ENCODE results near the gene NANOS2.

Gene NANOS2

GRCh38 chr19:45913874-45914830 lies at the start of gene NANOS2:
Gene NANOS2, minus strand, starts transcription at chr19:45914778. Its CDS starts 85 bp downstream, at chr19:45914693.
- DNase-seq, result no peak

- DNase-seq, result no peak
Observed at GRCh38 chr19:45962021-45962420, 47.4 kb upstream of the NANOS2 start.

- DNase-seq, result no peak
Observed at GRCh38 chr19:45960595-45961235, 46.1 kb upstream of the NANOS2 start.

- no peak for DNase-seq
Observed at GRCh38 chr19:45959517-45960025, 45.0 kb upstream of the NANOS2 start.

- DNase-seq, result no peak
Observed at GRCh38 chr19:45958769-45959516, 44.4 kb upstream of the NANOS2 start.

- no peak for DNase-seq
Observed at GRCh38 chr19:45958320-45958719, 43.7 kb upstream of the NANOS2 start.

DNA sequence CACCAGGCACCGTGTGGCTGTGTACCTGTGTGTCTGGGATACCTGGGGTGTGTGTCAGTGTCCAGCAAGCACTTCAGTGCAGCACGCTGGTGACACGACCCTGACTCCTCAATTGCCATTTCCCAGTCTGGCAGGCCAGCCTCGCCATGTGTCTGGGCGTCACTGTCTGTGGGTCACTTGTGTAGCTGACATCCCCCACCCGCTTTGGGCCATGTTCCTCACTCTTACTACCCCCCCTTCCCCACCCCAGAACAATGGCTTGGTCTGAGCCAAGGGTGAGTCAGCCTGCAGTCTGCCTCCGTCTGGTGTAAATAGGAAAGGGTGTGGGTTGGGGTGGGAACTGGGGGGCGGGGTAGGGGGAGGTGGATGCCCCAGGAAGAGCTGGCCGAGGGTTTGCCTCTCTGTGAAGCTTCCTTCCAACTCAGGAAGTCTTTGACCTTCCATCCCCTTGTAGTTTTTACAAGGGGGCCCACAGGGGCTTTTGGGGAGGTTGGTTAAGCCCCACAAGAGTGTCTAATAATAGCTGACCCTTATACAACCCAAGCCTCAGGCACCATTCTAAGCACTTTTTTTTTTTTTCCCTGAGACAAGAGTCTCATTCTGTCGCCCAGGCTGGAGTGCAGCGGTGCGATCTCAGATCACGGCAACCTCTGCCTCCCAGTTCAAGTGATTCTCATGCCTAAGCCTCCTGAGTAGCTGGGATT lies 41.5 kb upstream of the NANOS2 start:
- no peak for DNase-seq

GRCh38 chr19:45954156-45954555 lies 39.6 kb upstream of the NANOS2 start:
- no peak for DNase-seq

GRCh38 chr19:45953676-45954075 lies 39.1 kb upstream of the NANOS2 start:
- no peak for DNase-seq

- DNase-seq, result no peak
Observed at GRCh38 chr19:45952686-45953505, 38.3 kb upstream of the NANOS2 start.

- no peak for DNase-seq
Observed at GRCh38 chr19:45952341-45952685, 37.7 kb upstream of the NANOS2 start.

GRCh38 chr19:45947926-45948325 lies 33.3 kb upstream of the NANOS2 start:
- no peak for DNase-seq

DNA sequence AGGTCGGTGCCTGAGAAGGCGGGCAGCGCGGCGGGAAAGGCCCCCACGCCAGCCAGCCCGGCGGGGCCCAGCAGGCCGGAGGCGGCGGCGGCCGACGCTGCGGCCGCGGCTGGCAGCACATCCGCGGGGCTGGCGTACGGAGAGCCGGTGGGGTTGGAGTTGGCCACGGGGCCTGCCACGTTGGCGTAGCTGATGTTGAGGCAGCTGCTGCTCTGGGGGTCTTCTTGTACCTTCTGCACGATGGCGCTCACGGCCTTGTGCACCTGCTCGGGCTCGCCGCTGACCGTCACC lies 25.9 kb upstream of the NANOS2 start:
- DNase-seq, result no peak

GRCh38 chr19:45939792-45940514 lies 25.4 kb upstream of the NANOS2 start:
- no peak for DNase-seq

DNA sequence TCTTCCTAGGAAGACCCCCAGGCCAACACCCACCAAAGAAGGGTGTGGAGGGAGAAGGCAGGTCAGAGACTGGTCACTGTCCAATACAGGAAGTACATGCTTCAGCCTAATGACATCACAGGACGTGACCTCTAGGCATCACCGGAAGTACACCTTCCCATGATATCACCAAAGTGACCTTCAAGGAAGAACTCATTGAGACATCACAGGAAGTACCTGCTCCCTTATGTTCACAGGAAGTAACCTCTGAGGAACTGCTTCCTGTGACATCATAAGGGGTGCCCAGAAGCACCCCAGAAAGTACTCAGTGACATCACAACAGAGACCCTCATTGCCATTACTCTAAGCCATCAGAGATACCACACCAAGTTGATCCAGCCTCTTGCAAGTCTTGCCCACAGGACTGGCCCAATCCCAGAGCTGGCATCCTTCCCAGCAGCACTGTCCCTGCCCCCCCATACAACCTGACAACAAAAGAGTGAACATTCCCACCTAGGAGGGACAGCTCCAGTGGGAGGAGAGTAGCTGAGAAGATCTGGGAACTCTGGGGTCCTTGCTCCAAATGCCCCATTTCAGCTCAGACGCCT lies 24.2 kb upstream of the NANOS2 start:
- no peak for DNase-seq

DNA sequence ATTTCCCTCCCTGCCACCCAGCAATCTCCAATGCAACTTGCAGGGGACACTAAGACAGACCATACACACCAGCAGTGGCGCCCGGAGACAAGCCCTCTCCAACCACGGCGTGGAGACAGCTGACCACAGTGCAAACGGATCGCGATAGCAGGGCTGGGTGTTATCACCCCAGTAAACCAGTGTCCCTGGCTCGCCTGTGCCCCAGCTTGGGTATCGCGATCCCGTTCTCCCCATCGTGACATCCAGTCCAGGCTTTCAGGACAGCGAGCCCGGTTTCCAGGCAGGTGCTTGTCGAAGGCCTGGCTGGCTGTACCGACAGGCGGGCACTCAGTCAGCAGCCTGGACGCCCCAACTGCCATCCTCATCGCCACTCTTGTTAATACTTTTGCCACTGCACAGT lies 20.7 kb upstream of the NANOS2 start:
- no peak for DNase-seq

DNA sequence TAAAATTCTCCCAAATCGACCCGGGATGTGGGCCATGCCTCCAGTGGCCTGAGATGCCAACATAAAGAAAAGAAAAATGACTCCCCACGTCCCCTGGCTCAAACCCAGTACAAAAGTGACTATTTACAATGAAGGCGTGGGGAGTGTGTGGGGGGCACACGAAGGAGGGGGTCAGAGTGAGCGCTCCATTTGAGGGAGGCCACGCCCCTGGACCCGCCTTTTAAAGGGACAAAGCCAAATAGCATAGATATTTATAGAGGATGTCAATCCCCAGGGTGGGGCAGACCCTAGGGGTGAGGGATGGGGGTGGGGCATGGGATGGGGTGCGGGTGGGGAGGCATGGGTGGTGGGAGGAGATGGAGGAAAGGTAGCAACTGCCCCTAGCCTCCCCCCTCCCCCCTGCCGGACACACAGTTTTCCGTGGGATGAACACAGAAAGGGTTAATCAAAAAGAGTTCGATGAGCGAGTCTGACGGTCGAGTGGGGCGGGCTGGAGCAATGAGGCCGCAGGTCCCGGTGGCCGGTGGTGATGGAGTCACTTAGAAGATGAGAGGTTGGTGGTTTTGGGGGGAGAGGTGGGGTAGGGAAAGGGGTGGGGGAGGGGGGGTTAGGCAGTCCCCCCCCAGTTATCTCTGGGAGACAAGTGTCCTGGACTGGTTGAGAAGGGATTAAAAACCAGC lies 20.1 kb upstream of the NANOS2 start:
- DNase-seq, result no peak

- DNase-seq, result no peak
Observed at GRCh38 chr19:45933759-45934158, 19.2 kb upstream of the NANOS2 start.

DNA sequence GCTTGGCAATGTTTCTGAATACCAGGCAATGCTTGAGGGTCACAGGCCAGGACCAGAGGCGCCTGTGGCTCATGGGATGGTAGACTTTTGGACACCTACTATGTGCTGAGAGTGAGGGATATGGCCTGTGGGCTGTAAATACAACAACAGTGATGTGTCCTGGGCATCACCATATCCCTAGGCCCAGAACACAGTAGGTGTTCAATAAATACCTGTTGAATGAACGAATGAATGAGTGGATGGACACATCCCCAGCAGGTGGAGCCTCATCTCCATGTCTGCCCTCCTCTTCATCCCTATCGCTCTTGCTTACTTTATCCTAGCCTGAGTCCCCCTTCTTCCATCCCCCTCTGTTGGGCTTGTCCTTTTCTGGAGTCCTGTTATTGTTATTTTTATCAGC lies 16.5 kb upstream of the NANOS2 start:
- DNase-seq, result no peak

DNA sequence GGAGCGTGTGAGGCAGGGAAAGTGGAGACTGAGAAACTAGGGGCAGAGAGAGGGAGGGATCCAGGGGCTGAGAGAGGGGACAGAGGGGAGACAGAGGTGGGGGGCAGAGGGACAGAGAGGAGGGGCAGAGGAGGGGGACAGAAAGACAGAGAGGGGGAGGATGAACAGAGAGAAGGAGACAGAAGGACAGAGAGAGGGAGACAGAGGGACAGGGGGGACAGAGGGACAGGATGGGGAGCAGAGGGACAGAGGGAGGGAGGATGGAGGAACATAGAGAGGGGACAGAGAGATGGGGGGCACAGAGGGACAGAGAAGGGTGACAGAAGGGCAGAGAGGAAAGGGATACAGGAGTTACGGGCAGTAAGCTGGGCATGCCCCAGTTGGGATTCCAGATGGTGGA lies 14.7 kb upstream of the NANOS2 start:
- DNase-seq, result no peak

Data from CD4-positive, alpha-beta T cell treated with Interleukin-15 for 1 hour (primary cell).